ENCODE results near the gene THADA. TPM values are rescaled to one million over a fixed set of nuclear protein-coding genes. Genes with fewer than 3 reads are reported as not detected.

The THADA gene
- total RNA-seq, 4 donors from 2014 or later = 31.2 to 68.8 (median 54.9) TPM

- TF ChIP-seq POLR2A (IDR thresholded peaks at IDR 0.05) (no peak), CTCF (IDR thresholded peaks at IDR 0.05) (no peak)
- intact Hi-C loops (cut with DNase I; ENCODE audit: low total_unique reads) = no loop called here
- peak overlapping the region; percentile 61 to 93 for H3K27ac ChIP-seq
- peaks cover 8 to 20% of the 10 kb centered on the region in 2 donors for H3K4me1 ChIP-seq
- no peak overlapping the region for H3K4me3 ChIP-seq
- no peaks in the 10 kb centered on the region for H3K9me3 ChIP-seq
- no peaks in the 10 kb centered on the region for H3K36me3 ChIP-seq
- DNase-seq = no peak
- no peaks in the 10 kb centered on the region for H3K27me3 ChIP-seq
These were observed 262.7 kb downstream of the THADA start for GRCh38 chr2:43333101-43333655.

- intact Hi-C loops (cut with DNase I; ENCODE audit: low total_unique reads) = no loop called here
- H3K4me3 ChIP-seq = no peak overlapping the region
- no peaks in the 10 kb centered on the region for H3K36me3 ChIP-seq
- H3K27me3 ChIP-seq = no peaks in the 10 kb centered on the region
- H3K4me1 ChIP-seq = peaks cover 10 to 23% of the 10 kb centered on the region in 2 donors
- DNase-seq = no peak
- peak overlapping the region; percentile 61 to 93 for H3K27ac ChIP-seq
- no peak for TF ChIP-seq POLR2A (IDR thresholded peaks at IDR 0.05)
- no peaks in the 10 kb centered on the region for H3K9me3 ChIP-seq
These were observed 263.2 kb downstream of the THADA start for GRCh38 chr2:43332653-43333052.

- DNase-seq = no peak
- H3K27ac ChIP-seq = peak overlapping the region; percentile 82 to 93
- no peaks in the 10 kb centered on the region for H3K36me3 ChIP-seq
- H3K27me3 ChIP-seq = no peaks in the 10 kb centered on the region
- peaks cover 10 to 23% of the 10 kb centered on the region in 2 donors for H3K4me1 ChIP-seq
- no peaks in the 10 kb centered on the region for H3K9me3 ChIP-seq
- intact Hi-C loops (cut with DNase I; ENCODE audit: low total_unique reads) = no loop called here
- TF ChIP-seq POLR2A (IDR thresholded peaks at IDR 0.05) = no peak
- no peak for TF ChIP-seq CTCF (IDR thresholded peaks at IDR 0.05)
- H3K4me3 ChIP-seq = no peak overlapping the region
These were observed 264.4 kb downstream of the THADA start for GRCh38 chr2:43331422-43331821.

GRCh38 chr2:43329637-43330036, 266.2 kb downstream of the THADA start:
- intact Hi-C loops (cut with DNase I; ENCODE audit: low total_unique reads) = no loop called here
- DNase-seq = no peak
- Histone ChIP-seq H3K36me3 (no peaks in the 10 kb centered on the region), H3K4me3 (no peak overlapping the region), H3K4me1 (peaks cover 10 to 25% of the 10 kb centered on the region in 2 donors), H3K9me3 (no peaks in the 10 kb centered on the region), H3K27ac (peak overlapping the region; percentile 82 to 93), H3K27me3 (no peaks in the 10 kb centered on the region)
- TF ChIP-seq POLR2A (IDR thresholded peaks at IDR 0.05) = no peak
- TF ChIP-seq CTCF (IDR thresholded peaks at IDR 0.05) = no peak

- no peaks in the 10 kb centered on the region for H3K9me3 ChIP-seq
- peaks cover 11 to 29% of the 10 kb centered on the region in 2 donors for H3K4me1 ChIP-seq
- H3K36me3 ChIP-seq = no peaks in the 10 kb centered on the region
- no peaks in the 10 kb centered on the region for H3K27me3 ChIP-seq
- TF ChIP-seq POLR2A (IDR thresholded peaks at IDR 0.05) (no peak), CTCF (IDR thresholded peaks at IDR 0.05) (no peak)
- H3K4me3 ChIP-seq = no peak overlapping the region
- intact Hi-C loops (cut with DNase I; ENCODE audit: low total_unique reads) = no loop called here
- H3K27ac ChIP-seq = peak overlapping the region; percentile 82 to 93
- no peak for DNase-seq
These were observed 267.0 kb downstream of the THADA start for GRCh38 chr2:43328832-43329231.

- no peaks in the 10 kb centered on the region for H3K27me3 ChIP-seq
- no peaks in the 10 kb centered on the region for H3K9me3 ChIP-seq
- intact Hi-C loops (cut with DNase I; ENCODE audit: low total_unique reads) = no loop called here
- no peak for DNase-seq
- no peak overlapping the region for H3K4me3 ChIP-seq
- peak overlapping the region; percentile 82 to 93 for H3K27ac ChIP-seq
- no peak for TF ChIP-seq CTCF (IDR thresholded peaks at IDR 0.05)
- no peak for TF ChIP-seq POLR2A (IDR thresholded peaks at IDR 0.05)
- H3K36me3 ChIP-seq = no peaks in the 10 kb centered on the region
- peaks cover 18 to 29% of the 10 kb centered on the region in 2 donors for H3K4me1 ChIP-seq
These were observed 267.7 kb downstream of the THADA start for GRCh38 chr2:43328133-43328532.
